Measurements from ENCODE around the gene ADAMTSL3. TPM values are rescaled to one million over a fixed set of nuclear protein-coding genes. Genes with fewer than 3 reads are reported as not detected.

The ADAMTSL3 gene
- total and polyA plus RNA-seq, 2 of the 4 experiments (the other 2 are of a cell fraction), result under 0.01 to 0.02 TPM

GRCh38 chr15:83855956-83856355 lies 202.0 kb downstream of the ADAMTSL3 start:
- peaks cover 4% of the 10 kb centered on the region; the same call in 1 of the 2 replicates for H3K4me1 ChIP-seq (ENCODE audit: control insufficient read depth, insufficient read depth, low read length)
- no peak overlapping the region for H3K27ac ChIP-seq (ENCODE audit: insufficient read depth, low read length)
- no peak overlapping the region for H2AK9ac ChIP-seq (replicated peaks; ENCODE audit: low read depth, low read length, poor library complexity)
- no peak overlapping the region for H3K14ac ChIP-seq (replicated peaks; ENCODE audit: low read depth, low read length)
- H3K27me3 ChIP-seq (ENCODE audit: control insufficient read depth, insufficient read depth, low read length), result no peaks in the 10 kb centered on the region
- no TSS peak for BruUV-seq (replicated peaks)
- no peaks in the 10 kb centered on the region for H4K20me1 ChIP-seq (ENCODE audit: insufficient read depth, low read length)
- no peak overlapping the region for H3K18ac ChIP-seq (ENCODE audit: low read depth, low read length)
- no peaks in the 10 kb centered on the region for H3K9me1 ChIP-seq (ENCODE audit: insufficient read depth, low read length)
- H3K4ac ChIP-seq (ENCODE audit: low read depth, low read length), result no peak overlapping the region
- in situ Hi-C loops (cut with MboI; ENCODE audit: low sequenced_read_pairs), result no loop called here
- no peak overlapping the region for H2BK15ac ChIP-seq (ENCODE audit: low read depth, low read length)
- no peak overlapping the region for H2AFZ ChIP-seq (replicated peaks; ENCODE audit: low read length, poor library complexity)
- no peaks in the 10 kb centered on the region for H3K36me3 ChIP-seq (ENCODE audit: control insufficient read depth, insufficient read depth, low read length)
- no peak overlapping the region for H3K23ac ChIP-seq (ENCODE audit: low read depth, low read length)
- H4K5ac ChIP-seq (ENCODE audit: low read depth, low read length), result no peak overlapping the region
- DNase-seq (no peak), ATAC-seq (ENCODE audit: low read depth) (no peak)
- no peak overlapping the region for H2BK120ac ChIP-seq (ENCODE audit: low read depth, low read length)
- no peak for TF ChIP-seq POLR2A (IDR thresholded peaks at IDR 0.05; ENCODE audit: low read depth, low read length)
- TF ChIP-seq MXI1 (IDR thresholded peaks at IDR 0.05; ENCODE audit: borderline replicate concordance, low read depth, low read length), result no peak
- no peak for TF ChIP-seq CEBPB (IDR thresholded peaks at IDR 0.05; ENCODE audit: low read depth, low read length)
- no peak for TF ChIP-seq MAFK (IDR thresholded peaks at IDR 0.05; ENCODE audit: low read depth, low read length)
- no peak for TF ChIP-seq RCOR1 (IDR thresholded peaks at IDR 0.05; ENCODE audit: insufficient replicate concordance, low read length)
- no peak for TF ChIP-seq RFX5 (IDR thresholded peaks at IDR 0.05; ENCODE audit: low read depth, low read length)
- no peak for TF ChIP-seq SMC3 (IDR thresholded peaks at IDR 0.05; ENCODE audit: low read depth, low read length)
- TF ChIP-seq USF2 (IDR thresholded peaks at IDR 0.05; ENCODE audit: low read depth, low read length), result no peak
- TF ChIP-seq CTCF (conservative IDR thresholded peaks at IDR 0.05; ENCODE audit: low read depth, low read length), result no peak
- TF ChIP-seq CHD1 (IDR thresholded peaks at IDR 0.05; ENCODE audit: low read depth, low read length), result no peak
- no peak overlapping the region for H4K91ac ChIP-seq (ENCODE audit: insufficient read depth, low read depth, low read length)
- no peaks in the 10 kb centered on the region for H3K9me3 ChIP-seq (ENCODE audit: control insufficient read depth, insufficient read depth, low read length)
- no CpG with 5 or more reads among the region's 1 CpG for WGBS, 2 experiments (ENCODE audit: extremely low coverage in 2 of 2, insufficient read length in 1 of 2)
- no peaks in the 10 kb centered on the region for H3K79me1 ChIP-seq (ENCODE audit: low read depth in 1 of 2, low read length in 2 of 2)
- H3K56ac ChIP-seq (ENCODE audit: extremely low read depth, insufficient read depth, low read length), result no peak overlapping the region
- intact Hi-C loops (cut with micrococcal nuclease), result no loop called here
- no peak overlapping the region for H2BK20ac ChIP-seq (ENCODE audit: low read depth, low read length)
- H3K4me2 ChIP-seq (ENCODE audit: low read depth, low read length), result no peak overlapping the region
- no peak overlapping the region for H2BK5ac ChIP-seq (ENCODE audit: low read depth, low read length, poor library complexity, severe bottlenecking)
- no peak overlapping the region for H3K9ac ChIP-seq (ENCODE audit: low read depth, low read length)
- H3K4me3 ChIP-seq (ENCODE audit: insufficient read depth, low read depth, low read length), result no peak overlapping the region
- H4K8ac ChIP-seq (ENCODE audit: low read depth in 2 of 2, low read length in 2 of 2), result no peak overlapping the region
- no peak overlapping the region for H2AK5ac ChIP-seq (ENCODE audit: low read depth, low read length)
- CTCF ChIA-PET, result no interaction called here
- POLR2A ChIA-PET (ENCODE audit: unreplicated experiment), result interaction anchor here (0.7 kb wide), 1 partner anchor 78 kb away, joined by 3 read pairs; no protein-coding TSS in a partner anchor
- dilution Hi-C loops (cut with HindIII; ENCODE audit: low sequenced_read_pairs, unreplicated experiment), result no loop called here
